Upper lobe of right lung (tissue), 1 donor: ENCODE data around the gene TMEM255B. TPM values are rescaled to one million over a fixed set of nuclear protein-coding genes. Genes with fewer than 3 reads are reported as not detected.
A peak's percentile ranks its signal among the peaks of the same experiment; 100 is the strongest.

ENCODE experiments used
- ATAC-seq: fragments of 200-7000 bp; cut with Tn5 transposase; one replicate; pipeline ENCODE4 v1.9.1; 2020; ENCODE audit warnings: mild to moderate bottlenecking, moderate library complexity
- DNase-seq: peaks from one replicate; pipeline ENCODE4 v3.0.0-alpha.2; 2020
- H3K27ac ChIP-seq: fragments of 200-600 bp; one replicate; pipeline ENCODE4 v1.8.0; 2022
- H3K27me3 ChIP-seq: fragments of 200-600 bp; one replicate; pipeline ENCODE4 v1.8.0; 2022; ENCODE audit warnings: mild to moderate bottlenecking
- H3K36me3 ChIP-seq: fragments of 200-600 bp; one replicate; pipeline ENCODE4 v1.8.0; 2022
- H3K4me1 ChIP-seq: fragments of 200-600 bp; one replicate; pipeline ENCODE4 v1.8.0; 2022
- H3K4me3 ChIP-seq: fragments of 200-600 bp; one replicate; pipeline ENCODE4 v1.8.0; 2022; ENCODE audit warnings: mild to moderate bottlenecking
- H3K9me3 ChIP-seq: fragments of 200-600 bp; one replicate; pipeline ENCODE4 v1.8.0; 2022
- intact Hi-C: fragments of 100-400 bp; cut with DNase I; formaldehyde crosslinking; loops from one replicate; pipeline ENCODE4 v1.11.0; 2022
- total RNA-seq: library from RNA; stranded (reverse); fragmentation: NEBNext Ultra II Directional; extraction: Animal tissue kit (Norgen Biotek cat#: 25700); gene quantifications from one replicate; pipeline ENCODE4 v1.2.1, GENCODE V29; 2021
- TF ChIP-seq, protein P1 (sequence below): fragments of 200-600 bp; IDR thresholded peaks from one replicate; pipeline ENCODE4 v1.8.0; 2022; ENCODE audit warnings: antibody characterized with exemption
- donor health status: DM: no; HTN: yes; CAD: no; lungs with severe emphysema.

TMEM255B gene
- total RNA-seq, 1 donor from 2014 or later = 43.6 TPM

GRCh38 chr13:113740661-113741060, 18.4 kb upstream of the TMEM255B start:
- TF ChIP-seq, protein P1, sequence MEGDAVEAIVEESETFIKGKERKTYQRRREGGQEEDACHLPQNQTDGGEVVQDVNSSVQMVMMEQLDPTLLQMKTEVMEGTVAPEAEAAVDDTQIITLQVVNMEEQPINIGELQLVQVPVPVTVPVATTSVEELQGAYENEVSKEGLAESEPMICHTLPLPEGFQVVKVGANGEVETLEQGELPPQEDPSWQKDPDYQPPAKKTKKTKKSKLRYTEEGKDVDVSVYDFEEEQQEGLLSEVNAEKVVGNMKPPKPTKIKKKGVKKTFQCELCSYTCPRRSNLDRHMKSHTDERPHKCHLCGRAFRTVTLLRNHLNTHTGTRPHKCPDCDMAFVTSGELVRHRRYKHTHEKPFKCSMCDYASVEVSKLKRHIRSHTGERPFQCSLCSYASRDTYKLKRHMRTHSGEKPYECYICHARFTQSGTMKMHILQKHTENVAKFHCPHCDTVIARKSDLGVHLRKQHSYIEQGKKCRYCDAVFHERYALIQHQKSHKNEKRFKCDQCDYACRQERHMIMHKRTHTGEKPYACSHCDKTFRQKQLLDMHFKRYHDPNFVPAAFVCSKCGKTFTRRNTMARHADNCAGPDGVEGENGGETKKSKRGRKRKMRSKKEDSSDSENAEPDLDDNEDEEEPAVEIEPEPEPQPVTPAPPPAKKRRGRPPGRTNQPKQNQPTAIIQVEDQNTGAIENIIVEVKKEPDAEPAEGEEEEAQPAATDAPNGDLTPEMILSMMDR = no peak
- no peak for DNase-seq
- H3K4me1 ChIP-seq = peaks cover 8% of the 10 kb centered on the region
- H3K27ac ChIP-seq = no peak overlapping the region
- H3K27me3 ChIP-seq = peaks cover 12% of the 10 kb centered on the region
- ATAC-seq = no peak
- intact Hi-C loops = no loop called here
- H3K36me3 ChIP-seq = no peaks in the 10 kb centered on the region
- H3K4me3 ChIP-seq = no peak overlapping the region
- no peaks in the 10 kb centered on the region for H3K9me3 ChIP-seq

DNA sequence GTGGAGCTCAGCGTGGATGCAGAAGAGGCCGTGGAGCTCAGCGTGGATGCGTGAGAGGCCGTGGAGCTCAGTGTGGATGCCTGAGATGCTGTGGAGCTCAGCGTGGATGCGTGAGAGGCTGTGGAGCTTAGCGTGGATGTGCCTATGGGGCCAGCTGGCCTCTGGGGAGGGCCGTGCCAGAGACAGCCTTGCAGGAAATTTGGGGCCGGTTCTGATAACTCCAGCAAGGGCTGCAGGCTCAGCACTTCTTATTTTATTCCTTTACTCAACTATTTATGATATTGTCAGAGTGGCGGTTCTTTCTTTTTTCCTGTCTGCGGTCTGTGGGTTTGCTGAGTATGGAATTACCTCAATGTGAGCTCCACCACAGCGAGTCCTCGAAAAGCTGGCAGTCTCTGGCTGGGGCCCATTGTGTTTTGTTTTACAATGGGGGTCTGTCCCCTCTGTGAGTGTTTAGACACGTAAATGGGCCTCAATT, 17.8 kb upstream of the TMEM255B start:
- ATAC-seq = no peak
- H3K9me3 ChIP-seq = no peaks in the 10 kb centered on the region
- no peaks in the 10 kb centered on the region for H3K36me3 ChIP-seq
- no peak overlapping the region for H3K27ac ChIP-seq
- DNase-seq = no peak
- H3K4me1 ChIP-seq = peaks cover 8% of the 10 kb centered on the region
- peaks cover 12% of the 10 kb centered on the region for H3K27me3 ChIP-seq
- TF ChIP-seq, protein P1 = no peak
- intact Hi-C loops = no loop called here
- no peak overlapping the region for H3K4me3 ChIP-seq

- ATAC-seq (peak; percentile 87), DNase-seq (peak; percentile 74)
- TF ChIP-seq, protein P1 = peak; percentile 12
- Histone ChIP-seq H3K36me3 (no peaks in the 10 kb centered on the region), H3K4me3 (no peak overlapping the region), H3K4me1 (peaks cover 8% of the 10 kb centered on the region), H3K27ac (no peak overlapping the region), H3K27me3 (peaks cover 6% of the 10 kb centered on the region), H3K9me3 (no peaks in the 10 kb centered on the region)
- intact Hi-C loops = no loop called here
These were observed 17.0 kb upstream of the TMEM255B start for GRCh38 chr13:113742000-113742441.

- Histone ChIP-seq H3K36me3 (no peaks in the 10 kb centered on the region), H3K4me1 (peaks cover 8% of the 10 kb centered on the region), H3K27me3 (peaks cover 2% of the 10 kb centered on the region), H3K4me3 (no peak overlapping the region), H3K9me3 (no peaks in the 10 kb centered on the region), H3K27ac (no peak overlapping the region)
- no peak for ATAC-seq
- DNase-seq = no peak
- intact Hi-C loops = no loop called here
- TF ChIP-seq, protein P1 = no peak
These were observed 16.4 kb upstream of the TMEM255B start for GRCh38 chr13:113742445-113743120.

DNA sequence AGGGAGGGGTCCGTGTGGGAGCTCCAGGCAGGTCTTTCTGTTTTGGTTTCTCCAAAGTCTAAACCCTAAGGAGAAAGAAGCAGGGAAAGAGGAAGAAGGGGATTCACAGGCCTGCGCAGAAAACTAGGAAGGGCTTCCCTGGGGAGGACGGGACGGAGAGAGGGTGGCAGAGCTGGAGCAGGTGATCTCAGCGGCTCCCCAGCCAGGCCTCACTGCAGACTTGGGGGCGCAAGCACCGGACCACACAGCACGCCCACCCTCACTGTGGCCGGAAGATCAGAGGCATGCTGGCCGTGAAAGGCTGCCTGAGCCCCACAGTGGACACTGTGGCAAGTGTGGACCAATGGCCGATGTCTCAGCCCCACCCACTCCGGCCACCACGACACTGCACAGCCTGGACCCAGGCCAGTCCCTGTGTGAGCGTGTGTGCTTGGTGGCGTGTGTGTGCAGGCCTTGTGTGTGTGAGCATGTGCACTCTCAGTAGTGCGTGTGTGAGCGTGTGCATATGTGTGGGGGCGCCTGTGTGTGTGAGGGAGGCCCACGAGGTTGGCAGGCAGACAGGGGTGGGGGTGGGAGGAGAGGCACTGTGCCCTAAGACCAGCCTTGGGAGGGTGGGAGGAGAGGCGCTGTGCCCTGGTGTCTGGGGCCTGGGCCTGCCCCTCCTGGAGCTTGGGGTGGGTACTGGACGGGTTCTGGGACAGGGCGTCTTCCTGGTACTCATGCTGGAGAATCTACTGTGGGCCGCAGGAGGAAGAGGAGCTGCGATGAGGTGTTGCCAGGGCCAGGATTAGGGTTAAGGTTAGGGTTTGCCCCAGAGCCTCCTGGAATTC, 15.4 kb upstream of the TMEM255B start:
- intact Hi-C loops = no loop called here
- TF ChIP-seq, protein P1 = no peak
- no peaks in the 10 kb centered on the region for H3K36me3 ChIP-seq
- H3K27me3 ChIP-seq = no peaks in the 10 kb centered on the region
- no peak overlapping the region for H3K27ac ChIP-seq
- ATAC-seq (no peak), DNase-seq (no peak)
- peaks cover 8% of the 10 kb centered on the region for H3K4me1 ChIP-seq
- H3K9me3 ChIP-seq = no peaks in the 10 kb centered on the region
- H3K4me3 ChIP-seq = no peak overlapping the region
